SK-N-SH (cell line): ENCODE measurements around the gene MAPKAP1. TPM values are rescaled to one million over a fixed set of nuclear protein-coding genes. Genes with fewer than 3 reads are reported as not detected.

ENCODE experiments used
- CTCF ChIA-PET: fragments of 300-600, 350-600 bp; formaldehyde crosslinking; extraction: SDS; loops from one replicate; lab custom pipeline; 2021; lab: Yijun Ruan, JAX
- POLR2A ChIA-PET: fragments of 350-600 bp; sonication (Branson Sonifier 250); formaldehyde crosslinking; extraction: SDS; loops from one replicate; lab custom pipeline; 2020; ENCODE audit warnings: antibody characterized with exemption, inconsistent platforms; lab: Yijun Ruan, JAX
- DNase-seq: peaks from one replicate; pipeline ENCODE4 v3.0.0; 2012
- H2AFZ ChIP-seq: fragments of 200-600 bp; sonication (generic); 2 replicates; pipeline ENCODE4 v1.8.1; 2016; ENCODE audit warnings: antibody characterized with exemption, mild to moderate bottlenecking, low read depth
- H3F3A ChIP-seq: fragments of 200-600 bp; sonication (generic); replicated peaks from 2 replicates; pipeline ENCODE3; 2016; ENCODE audit warnings: antibody characterized with exemption, mild to moderate bottlenecking; ENCODE audit not compliant: insufficient read depth
- H3K27ac ChIP-seq, 2 experiments: fragments of 200-500 bp in 1 of 2; fragments of 200-600 bp in 1 of 2; sonication (Bioruptor generic) in 1 of 2; sonication (generic), shearing (Covaris generic) in 1 of 2; 2 replicates each; pipeline versions ENCODE4 v1.5.1 to v1.6.1; 2014 to 2016; ENCODE audit warnings: low read depth in 2 of 2, inconsistent platforms in 1 of 2, low read length in 1 of 2, mild to moderate bottlenecking in 1 of 2, mixed read lengths in 1 of 2
- H3K27me3 ChIP-seq: fragments of 200-600 bp; sonication (generic), shearing (Covaris generic); 2 replicates; pipeline ENCODE4 v1.6.1; 2016; ENCODE audit warnings: mixed run types; ENCODE audit not compliant: insufficient read depth
- H3K36me3 ChIP-seq, 2 experiments: fragments of 200-500 bp in 1 of 2; fragments of 200-600 bp in 1 of 2; sonication (Bioruptor generic) in 1 of 2; sonication (generic) in 1 of 2; replicated peaks in 1 of 2; 2 replicates each; pipeline versions ENCODE3 to v1.5.1; 2014 to 2016; ENCODE audit warnings: low read length in 1 of 2, mild to moderate bottlenecking in 1 of 2; ENCODE audit not compliant: insufficient read depth in 2 of 2, control insufficient read depth in 1 of 2
- H3K4me1 ChIP-seq, 2 experiments: fragments of 200-500 bp in 1 of 2; fragments of 200-600 bp in 1 of 2; sonication (Bioruptor generic) in 1 of 2; sonication (generic), shearing (Covaris generic) in 1 of 2; 2 replicates each; pipeline versions ENCODE4 v1.5.1 to v1.6.1; 2014 to 2016; ENCODE audit warnings: low read depth in 1 of 2, low read length in 1 of 2, mixed run types in 1 of 2; ENCODE audit not compliant: insufficient read depth in 2 of 2, control insufficient read depth in 1 of 2
- H3K4me2 ChIP-seq: fragments of 200-600 bp; sonication (generic), shearing (Covaris generic); 2 replicates; pipeline ENCODE4 v1.6.1; 2017; ENCODE audit warnings: mixed run types
- H3K4me3 ChIP-seq, 2 experiments: fragments of 200-500 bp in 1 of 2; fragments of 200-600 bp in 1 of 2; sonication (Bioruptor generic) in 1 of 2; sonication (generic), shearing (Covaris generic) in 1 of 2; 2 replicates each; pipeline versions ENCODE4 v1.5.1 to v1.8.1; 2014 to 2016; ENCODE audit warnings: low read depth in 2 of 2, inconsistent platforms in 1 of 2, low read length in 1 of 2, mild to moderate bottlenecking in 1 of 2, mixed read lengths in 1 of 2, moderate library complexity in 1 of 2
- H3K79me2 ChIP-seq: fragments of 200-600 bp; sonication (generic); 2 replicates; pipeline ENCODE4 v1.8.1; 2017; ENCODE audit warnings: mild to moderate bottlenecking; ENCODE audit not compliant: insufficient read depth
- H3K9ac ChIP-seq: fragments of 200-600 bp; sonication (generic); 2 replicates; pipeline ENCODE4 v1.6.1; 2017; ENCODE audit warnings: mixed run types
- H3K9me2 ChIP-seq: fragments of 200-600 bp; sonication (generic); 2 replicates; pipeline ENCODE4 v1.6.1; 2017; ENCODE audit warnings: mixed run types
- H3K9me3 ChIP-seq: fragments of 200-600 bp; sonication (generic); 2 replicates; pipeline ENCODE4 v1.6.1; 2017; ENCODE audit warnings: mixed run types, mild to moderate bottlenecking, moderate library complexity
- H4K20me1 ChIP-seq: fragments of 200-600 bp; sonication (generic); 2 replicates; pipeline ENCODE4 v1.6.1; 2017; ENCODE audit warnings: mild to moderate bottlenecking, mixed run types; ENCODE audit not compliant: insufficient read depth
- CHD2 ChIP-seq: fragments of 150-350 bp; IDR thresholded peaks from 2 replicates; pipeline ENCODE4 v1.6.1; 2018; ENCODE audit warnings: low read length; ENCODE audit not compliant: partially characterized antibody
- EZH2phosphoT487 ChIP-seq: fragments of 200-600 bp; sonication (generic); IDR thresholded peaks from 2 replicates; pipeline ENCODE4 v1.6.1; 2017; ENCODE audit warnings: low read depth, mixed run types, mild to moderate bottlenecking, antibody characterized with exemption, moderate library complexity, borderline replicate concordance
- FOXJ3 ChIP-seq: sonication (generic); formaldehyde crosslinking; IDR thresholded peaks from 2 replicates; pipeline ENCODE4 v1.5.1; 2020; ENCODE audit warnings: mild to moderate bottlenecking, missing genetic modification reagents
- GABPA ChIP-seq: IDR thresholded peaks from 2 replicates; pipeline ENCODE4 v1.4.0; 2012; ENCODE audit warnings: low read depth, mild to moderate bottlenecking
- MEF2A ChIP-seq: IDR thresholded peaks from 2 replicates; pipeline ENCODE4 v1.4.0; 2012; ENCODE audit warnings: low read depth, borderline replicate concordance
- MXI1 ChIP-seq: IDR thresholded peaks from 2 replicates; pipeline ENCODE4 v1.6.1; 2012; ENCODE audit warnings: mild to moderate bottlenecking, low read depth, low read length, improper control_type of control experiment
- PBX3 ChIP-seq: IDR thresholded peaks from 2 replicates; pipeline ENCODE4; 2012
- RAD21 ChIP-seq: IDR thresholded peaks from 2 replicates; pipeline ENCODE4 v1.6.1; 2012; ENCODE audit warnings: mild to moderate bottlenecking, low read length
- RCOR1 ChIP-seq: fragments of 150-350 bp; IDR thresholded peaks from 2 replicates; pipeline ENCODE4 v1.6.1; 2017; ENCODE audit warnings: antibody characterized with exemption, low read length
- RXRA ChIP-seq: IDR thresholded peaks from 2 replicates; pipeline ENCODE4 v1.4.0; 2012; ENCODE audit warnings: low read depth, mild to moderate bottlenecking, borderline replicate concordance
- SMC3 ChIP-seq: IDR thresholded peaks from 2 replicates; pipeline ENCODE4 v1.6.1; 2012; ENCODE audit warnings: low read depth, low read length, improper control_type of control experiment
- TCF12 ChIP-seq: IDR thresholded peaks from 2 replicates; pipeline ENCODE4 v1.4.0; 2012
- TEAD4 ChIP-seq: IDR thresholded peaks from 2 replicates; pipeline ENCODE4 v1.4.0; 2012; ENCODE audit warnings: mild to moderate bottlenecking, borderline replicate concordance; ENCODE audit not compliant: insufficient read depth
- USF1 ChIP-seq: IDR thresholded peaks from 2 replicates; pipeline ENCODE4 v1.4.0; 2012; ENCODE audit warnings: low read depth, borderline replicate concordance
- YY1 ChIP-seq: IDR thresholded peaks from 2 replicates; pipeline ENCODE4 v1.4.0; 2012; ENCODE audit warnings: low read depth, mild to moderate bottlenecking
- ZBTB33 ChIP-seq: IDR thresholded peaks from 2 replicates; pipeline ENCODE4 v1.4.0; 2012; ENCODE audit warnings: low read depth, borderline replicate concordance
- WGBS: methylation state at CpG from one replicate; pipeline ENCODE4 v1.1.6; 2017; ENCODE audit warnings: low lambda C conversion rate; 5-methylcytosine and 5-hydroxymethylcytosine counted together
- polyA plus RNA-seq, 3 experiments: library from polyadenylated mRNA; depleted of rRNA; stranded (reverse); fragments of >200 nt; gene quantifications; 2 replicates each; pipeline ENCODE4 v1.2.3, GENCODE V29; 2012
- TF ChIP-seq, protein P1 (sequence below): fragments of 200-600 bp; sonication (generic); IDR thresholded peaks from 2 replicates; pipeline ENCODE4 v1.6.1; 2017; ENCODE audit warnings: antibody characterized with exemption, mild to moderate bottlenecking, moderate library complexity

The MAPKAP1 gene
- polyA plus RNA-seq, 1 of the 3 experiments (the other 2 are of a cell fraction) = 117 TPM

DNA sequence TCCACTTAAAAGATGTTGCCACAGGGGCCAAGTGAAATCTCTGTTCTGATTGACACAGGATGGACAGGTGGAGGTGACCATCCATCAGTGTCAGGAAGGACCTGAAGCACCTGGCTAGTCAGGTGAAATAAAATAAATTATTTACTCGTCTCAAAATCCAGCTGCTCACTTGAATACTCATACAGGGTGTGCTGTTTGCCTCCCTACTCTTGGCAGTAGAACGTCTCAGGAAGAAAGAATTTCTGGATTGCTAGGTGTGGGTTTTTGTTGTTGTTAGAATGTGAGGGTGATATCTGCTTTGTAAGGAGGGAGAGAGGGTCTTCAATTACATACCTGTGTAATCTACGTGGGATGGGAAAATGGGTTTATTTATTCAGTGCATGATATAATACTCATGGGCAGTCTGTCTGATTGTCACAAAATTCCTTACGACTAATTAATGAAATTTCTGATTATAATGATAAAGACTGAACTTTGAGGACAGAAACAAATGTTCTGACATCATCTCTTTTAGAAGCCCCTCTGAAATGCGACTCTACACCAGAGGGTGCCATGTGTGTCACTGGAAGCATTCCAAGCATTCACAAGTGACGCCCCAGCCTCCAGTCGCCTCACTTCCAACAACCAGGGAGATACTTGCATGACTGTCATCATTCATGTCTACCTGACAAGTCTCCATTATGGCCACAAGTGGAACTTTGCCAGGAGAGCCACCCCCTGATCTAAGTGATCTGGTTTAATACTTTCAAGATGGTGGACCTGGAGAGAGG, 227.0 kb downstream of the MAPKAP1 start:
- Histone ChIP-seq H3K36me3 (peaks cover 19 to 24% of the 10 kb centered on the region in 2 experiments), H3F3A (peaks cover 9% of the 10 kb centered on the region), H3K9ac (no peak overlapping the region), H2AFZ (no peak overlapping the region), H3K9me2 (no peaks in the 10 kb centered on the region), H3K27me3 (no peaks in the 10 kb centered on the region), H3K9me3 (no peaks in the 10 kb centered on the region), H3K27ac (no peak overlapping the region)
- DNase-seq = no peak
- ChIA-PET CTCF (interaction anchor here (0.6 kb wide), 1 partner anchor 39 kb away, joined by 3 read pairs; no protein-coding TSS in a partner anchor), POLR2A (no interaction called here)
- WGBS = 96% methylated on average over 7 of the region's 7 CpGs
- TF ChIP-seq SMC3 = no peak
- no peak for TF ChIP-seq RXRA
- no peak for TF ChIP-seq GABPA
- no peak for TF ChIP-seq FOXJ3
- no peak for TF ChIP-seq CHD2
- TF ChIP-seq ZBTB33 = no peak
- TF ChIP-seq, protein P1, sequence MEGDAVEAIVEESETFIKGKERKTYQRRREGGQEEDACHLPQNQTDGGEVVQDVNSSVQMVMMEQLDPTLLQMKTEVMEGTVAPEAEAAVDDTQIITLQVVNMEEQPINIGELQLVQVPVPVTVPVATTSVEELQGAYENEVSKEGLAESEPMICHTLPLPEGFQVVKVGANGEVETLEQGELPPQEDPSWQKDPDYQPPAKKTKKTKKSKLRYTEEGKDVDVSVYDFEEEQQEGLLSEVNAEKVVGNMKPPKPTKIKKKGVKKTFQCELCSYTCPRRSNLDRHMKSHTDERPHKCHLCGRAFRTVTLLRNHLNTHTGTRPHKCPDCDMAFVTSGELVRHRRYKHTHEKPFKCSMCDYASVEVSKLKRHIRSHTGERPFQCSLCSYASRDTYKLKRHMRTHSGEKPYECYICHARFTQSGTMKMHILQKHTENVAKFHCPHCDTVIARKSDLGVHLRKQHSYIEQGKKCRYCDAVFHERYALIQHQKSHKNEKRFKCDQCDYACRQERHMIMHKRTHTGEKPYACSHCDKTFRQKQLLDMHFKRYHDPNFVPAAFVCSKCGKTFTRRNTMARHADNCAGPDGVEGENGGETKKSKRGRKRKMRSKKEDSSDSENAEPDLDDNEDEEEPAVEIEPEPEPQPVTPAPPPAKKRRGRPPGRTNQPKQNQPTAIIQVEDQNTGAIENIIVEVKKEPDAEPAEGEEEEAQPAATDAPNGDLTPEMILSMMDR = no peak
- no peak for TF ChIP-seq EZH2phosphoT487
- TF ChIP-seq USF1 = no peak
- TF ChIP-seq RAD21 = no peak
- no peak for TF ChIP-seq TCF12
- no peak for TF ChIP-seq MEF2A
- no peak for TF ChIP-seq PBX3
- no peak for TF ChIP-seq YY1
- TF ChIP-seq MXI1 = no peak
- TF ChIP-seq RCOR1 = no peak
- no peak for TF ChIP-seq TEAD4
- TF ChIP-seq, all 33 proteins: peak for 0
- H4K20me1 ChIP-seq = no peaks in the 10 kb centered on the region; the same call in 1 of the 2 replicates
- H3K4me1 ChIP-seq = peaks cover 3 to 14% of the 10 kb centered on the region in 2 experiments; a peak in 2 of 4 replicates
- H3K4me3 ChIP-seq = no peak overlapping the region
- no peak overlapping the region for H3K4me2 ChIP-seq
- no peaks in the 10 kb centered on the region for H3K79me2 ChIP-seq
